Activated CD4-positive, alpha-beta T cell treated with anti-CD3 and anti-CD28 coated beads, Interleukin-2, amount 50 U/mL, for 24 hours (primary cell): ENCODE measurements around the gene UBAC2.
"Not testable (repeated sequence)": the region's sequence is repeated elsewhere in the genome, so short reads cannot be mapped to it uniquely, and the experiment has no call there.

Source experiments
- DNase-seq, 2 donors: peaks; one replicate each; pipeline ENCODE4 v3.0.0-alpha.2; 2020; ENCODE audit warnings: low read depth in 1 of 2, low spot score in 1 of 2

UBAC2 gene

GRCh38 chr13:99410646-99411475 lies 210.2 kb downstream of the UBAC2 start:
- DNase-seq = not testable (repeated sequence)

- no peak for DNase-seq
These were observed 212.2 kb downstream of the UBAC2 start for GRCh38 chr13:99412856-99413255.

DNA sequence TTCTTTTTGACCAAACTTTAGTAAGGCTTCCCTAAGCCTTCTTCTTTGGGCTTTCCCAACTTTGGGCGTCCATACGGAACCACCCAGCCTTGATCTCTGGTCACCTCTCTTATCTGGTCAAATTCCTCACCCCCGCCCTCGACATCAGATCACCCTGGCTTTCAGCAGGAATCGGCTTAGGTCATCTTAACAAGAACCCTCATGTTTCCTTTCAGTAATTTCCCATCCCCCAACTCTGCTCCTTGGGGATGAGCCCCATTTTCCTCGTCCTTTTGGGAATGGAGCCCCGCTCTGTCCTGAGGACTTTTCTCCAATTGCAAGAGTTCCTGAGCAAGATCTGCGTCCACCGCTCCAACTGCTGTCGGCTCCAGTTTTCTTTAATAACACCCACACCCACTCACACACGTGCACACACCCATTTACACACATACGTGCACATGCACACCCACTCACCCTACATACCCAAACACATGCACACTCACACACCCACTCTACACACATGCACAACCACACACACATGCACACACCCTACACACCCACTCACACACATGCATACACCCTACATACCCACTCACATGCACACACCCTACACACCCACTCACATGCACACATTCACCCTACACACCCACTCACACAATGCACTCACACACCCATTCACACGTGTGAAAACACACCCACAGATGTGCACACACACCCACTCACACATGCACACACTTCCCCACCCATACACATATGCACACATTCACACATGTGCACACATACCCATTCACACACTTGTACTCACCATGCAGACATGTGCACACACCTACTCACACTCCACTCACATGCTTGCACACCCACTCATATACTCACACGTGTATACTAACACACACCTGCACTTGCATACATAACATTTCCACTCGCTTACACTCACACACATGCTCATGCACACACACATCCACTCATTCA lies 213.7 kb downstream of the UBAC2 start:
- no peak for DNase-seq

GRCh38 chr13:99415014-99415650 lies 214.5 kb downstream of the UBAC2 start:
- no peak for DNase-seq

GRCh38 chr13:99415851-99416331 lies 215.2 kb downstream of the UBAC2 start:
- DNase-seq = peak in 1 of 2 donors; percentile 51

DNA sequence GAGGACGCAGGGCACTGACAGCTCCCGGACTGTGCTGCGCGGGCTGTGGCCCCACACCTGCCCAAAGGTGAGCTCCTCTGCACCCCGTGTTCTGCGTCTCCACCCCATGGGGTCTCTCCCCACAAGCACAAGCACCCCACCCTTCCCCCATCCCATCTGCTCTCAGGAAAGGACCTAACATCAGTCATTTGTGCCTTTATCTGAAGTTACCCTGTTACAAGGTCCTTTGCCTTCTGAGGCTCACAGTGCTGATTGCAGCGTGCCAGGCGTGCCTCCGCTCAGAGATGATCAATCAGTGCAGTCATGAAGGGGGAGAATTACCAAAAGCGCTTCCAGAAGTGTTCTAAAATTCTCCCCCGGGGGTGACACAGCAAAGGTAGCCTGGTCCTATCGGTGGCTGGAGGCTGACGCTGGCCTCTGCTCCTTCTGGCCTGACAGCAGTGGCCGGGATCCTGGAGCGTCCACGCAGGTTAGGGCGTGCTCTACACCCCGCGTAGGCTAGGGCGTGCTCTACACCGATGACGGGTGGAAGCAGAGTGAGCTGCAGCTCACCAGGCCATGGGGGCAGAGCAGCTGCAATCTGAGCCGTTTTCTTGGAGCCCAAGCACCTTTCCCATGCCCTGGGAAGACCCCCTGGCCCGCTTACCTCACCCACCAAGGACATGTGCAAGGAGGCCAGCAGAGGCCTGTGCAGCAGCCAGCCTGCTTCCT lies 215.9 kb downstream of the UBAC2 start:
- no peak for DNase-seq

DNA sequence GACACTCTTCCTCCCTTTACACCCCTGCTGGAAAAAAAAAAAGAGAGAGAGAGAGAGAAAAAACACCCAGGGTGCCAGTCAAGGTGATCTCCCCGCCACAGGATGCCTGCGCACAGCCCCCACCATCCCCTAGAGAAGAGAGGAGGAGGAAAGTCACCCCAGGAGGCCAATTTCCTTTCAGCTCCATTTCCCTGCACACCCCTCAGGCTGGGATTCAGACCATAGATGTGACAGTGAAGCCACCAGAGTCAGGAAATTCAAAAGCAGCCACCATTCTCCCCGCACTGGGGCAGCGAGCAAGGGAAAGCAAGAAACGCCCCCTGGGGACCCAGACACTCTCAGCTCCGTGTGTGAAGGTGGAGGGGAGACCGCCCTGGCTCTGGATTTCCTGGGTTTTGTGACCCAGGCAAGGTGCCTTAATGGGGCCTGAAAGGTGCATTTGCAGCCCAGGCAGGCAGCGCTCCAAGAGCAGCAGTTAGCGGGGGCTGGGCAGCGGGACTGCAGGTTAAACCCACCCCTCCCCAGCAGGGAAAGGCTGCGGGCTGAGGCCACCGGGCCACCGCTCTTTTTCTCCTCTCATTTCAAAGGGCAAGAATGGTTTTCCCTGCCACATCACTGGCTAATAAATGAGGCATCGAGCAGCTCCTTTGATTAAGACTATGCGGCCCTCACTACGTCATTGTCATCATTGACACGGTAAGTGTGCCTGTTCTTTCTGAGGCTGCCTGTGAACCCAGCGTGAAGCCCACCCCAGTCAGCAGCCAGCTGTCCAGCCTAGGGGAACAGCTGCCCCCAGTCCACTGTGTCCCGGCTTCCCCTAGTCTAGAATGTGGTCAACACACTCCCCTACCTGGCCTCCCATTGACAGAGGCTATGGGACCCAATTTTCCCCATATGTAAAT lies 216.8 kb downstream of the UBAC2 start:
- DNase-seq = no peak

DNA sequence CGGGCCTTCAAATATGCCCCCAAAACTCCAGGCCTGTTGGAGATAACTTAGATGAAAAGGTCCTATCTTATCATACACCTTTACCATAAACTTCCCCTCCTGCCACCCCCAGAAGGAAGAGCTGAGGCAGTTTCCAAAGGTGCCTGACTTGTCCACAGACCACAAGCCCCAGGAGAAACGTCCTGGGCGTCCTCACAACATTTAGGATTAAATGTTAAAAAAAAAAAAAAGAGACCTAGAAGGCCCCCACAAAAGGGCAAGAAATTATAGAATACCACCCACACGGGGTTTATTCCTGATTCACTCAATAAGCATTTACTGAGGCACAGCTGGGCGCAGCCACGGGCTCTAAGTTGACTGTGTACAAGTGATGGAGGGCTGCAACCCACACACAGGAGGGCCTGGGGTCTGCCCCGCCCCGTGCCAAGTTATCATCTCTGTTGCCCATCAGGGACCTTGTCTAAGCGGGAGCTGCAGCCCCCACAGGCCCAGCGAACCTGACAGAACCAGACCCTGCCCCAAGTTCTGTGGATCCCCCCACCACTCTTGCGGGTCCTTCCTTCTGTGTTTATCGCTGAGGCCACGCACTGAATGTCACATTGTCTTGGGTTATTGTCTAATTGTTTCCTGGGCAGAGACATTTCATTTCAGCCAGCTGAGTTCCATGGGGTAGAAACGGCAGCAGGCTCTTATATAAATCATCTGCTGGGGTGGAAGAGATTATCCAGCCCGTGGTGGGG lies 217.6 kb downstream of the UBAC2 start:
- no peak for DNase-seq

DNA sequence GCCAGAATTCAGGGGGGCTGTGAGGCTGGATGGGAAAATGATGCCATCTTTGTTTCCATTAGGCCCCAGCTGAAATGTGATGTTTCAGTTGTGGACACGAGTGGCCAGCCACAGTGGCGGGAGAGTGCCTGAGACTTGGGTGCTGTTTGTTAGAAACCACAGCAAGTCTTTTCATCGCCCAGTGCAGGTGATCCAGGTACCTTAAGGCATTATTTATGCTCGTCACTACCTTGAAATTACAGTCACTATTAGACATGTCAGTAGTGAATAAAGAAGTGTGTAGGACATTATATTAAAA lies 218.1 kb downstream of the UBAC2 start:
- DNase-seq = no peak

DNA sequence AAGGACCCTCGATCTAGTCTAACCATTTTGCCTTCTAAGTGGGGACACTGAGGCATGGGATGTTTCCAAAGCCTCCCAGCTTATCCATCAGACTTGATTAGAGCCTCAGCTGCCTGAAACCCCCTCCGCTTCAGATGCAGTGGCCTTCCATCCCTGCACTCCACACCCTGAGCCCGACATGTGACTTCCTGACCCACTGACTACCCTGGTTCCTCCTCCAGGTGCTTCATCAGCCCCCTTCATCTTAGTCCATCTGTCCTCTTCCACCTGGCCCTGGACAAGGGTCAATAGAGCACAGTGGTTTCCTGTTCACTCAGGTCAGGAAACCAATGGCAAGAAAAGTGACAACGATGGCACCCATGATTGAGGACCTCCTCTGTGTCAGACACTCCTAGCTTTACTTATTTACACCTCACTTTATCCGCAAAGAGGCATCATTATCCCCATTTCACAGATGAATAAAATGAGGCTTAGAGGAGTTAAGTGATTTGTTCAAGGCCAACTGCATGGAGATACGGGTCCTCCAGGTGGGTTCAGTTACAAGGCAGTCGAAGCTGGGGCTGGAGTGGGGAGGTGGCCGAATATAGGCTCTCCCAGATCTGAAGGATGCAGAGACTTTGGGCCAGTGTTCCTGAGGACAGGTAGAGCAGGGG lies 219.1 kb downstream of the UBAC2 start:
- DNase-seq = no peak

GRCh38 chr13:99421271-99421670 lies 220.6 kb downstream of the UBAC2 start:
- DNase-seq = no peak

DNA sequence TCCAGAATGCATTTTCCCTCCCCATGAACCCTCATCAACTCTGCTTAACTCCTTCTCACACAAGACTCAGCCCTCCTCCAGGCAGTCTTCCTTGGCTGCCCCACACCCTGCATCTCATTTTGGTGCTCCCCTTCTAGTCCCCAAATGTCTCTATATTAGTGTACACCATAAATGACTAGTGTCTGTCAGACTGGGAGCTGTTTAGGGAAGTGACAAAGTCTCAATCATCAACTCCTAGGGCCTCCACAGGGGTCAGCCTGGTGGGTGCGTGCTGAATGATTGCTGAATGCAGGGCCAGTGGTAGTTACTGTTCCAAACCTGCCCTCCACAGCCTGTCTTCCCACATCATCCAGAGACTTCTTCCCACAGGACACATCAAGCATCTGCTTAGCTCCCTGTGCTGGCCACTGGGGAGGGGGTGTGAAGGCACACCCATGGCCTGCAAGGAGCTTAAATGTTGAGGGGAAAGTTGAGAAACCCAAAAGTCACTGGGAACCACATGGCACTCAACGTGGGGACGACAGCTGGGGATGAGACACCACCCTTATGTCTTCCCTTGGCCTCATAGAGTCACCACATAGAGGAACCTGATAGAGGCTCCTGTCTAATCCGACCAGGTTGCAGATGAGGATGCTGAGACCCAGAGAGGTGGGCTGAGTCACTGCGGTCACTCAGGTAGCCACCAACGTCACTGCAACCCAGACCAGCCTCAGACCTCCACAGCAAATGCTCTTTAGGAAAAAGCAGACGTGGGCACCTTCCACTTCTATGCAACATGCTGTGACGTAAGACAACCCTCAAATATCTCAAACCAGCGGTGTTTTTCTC lies 221.3 kb downstream of the UBAC2 start:
- DNase-seq = no peak

DNA sequence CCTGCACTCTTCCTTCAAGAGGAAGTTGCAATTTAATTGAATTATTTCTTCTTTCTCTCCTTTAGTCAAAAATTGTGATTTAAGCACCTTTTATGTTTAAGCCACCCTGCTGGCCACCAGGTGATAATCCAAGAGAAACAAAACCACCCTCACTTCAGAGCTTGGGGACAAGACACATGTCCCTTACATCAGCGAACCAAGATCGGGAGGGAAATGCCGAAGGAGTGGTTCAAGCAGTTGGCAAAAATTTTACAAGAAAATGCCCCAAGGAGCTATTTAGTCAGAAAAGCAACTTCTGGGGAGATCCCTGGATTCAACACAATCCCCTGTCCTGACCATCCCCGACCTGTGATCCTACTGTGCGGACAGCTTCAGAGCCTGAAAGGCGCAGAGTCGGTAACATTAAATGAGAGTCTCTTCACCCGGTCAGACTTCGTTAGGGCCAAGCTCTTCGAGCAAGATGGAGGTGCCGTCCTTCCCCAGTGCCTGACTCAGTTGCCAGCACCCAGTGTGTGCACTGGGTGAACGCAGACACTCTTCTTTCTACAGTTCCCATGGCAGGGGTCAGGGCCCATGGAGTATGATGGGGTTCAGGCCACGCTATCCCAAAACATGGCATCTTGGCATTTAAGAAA lies 222.0 kb downstream of the UBAC2 start:
- no peak for DNase-seq

GRCh38 chr13:99425485-99426341 lies 225.1 kb downstream of the UBAC2 start:
- DNase-seq = no peak

DNA sequence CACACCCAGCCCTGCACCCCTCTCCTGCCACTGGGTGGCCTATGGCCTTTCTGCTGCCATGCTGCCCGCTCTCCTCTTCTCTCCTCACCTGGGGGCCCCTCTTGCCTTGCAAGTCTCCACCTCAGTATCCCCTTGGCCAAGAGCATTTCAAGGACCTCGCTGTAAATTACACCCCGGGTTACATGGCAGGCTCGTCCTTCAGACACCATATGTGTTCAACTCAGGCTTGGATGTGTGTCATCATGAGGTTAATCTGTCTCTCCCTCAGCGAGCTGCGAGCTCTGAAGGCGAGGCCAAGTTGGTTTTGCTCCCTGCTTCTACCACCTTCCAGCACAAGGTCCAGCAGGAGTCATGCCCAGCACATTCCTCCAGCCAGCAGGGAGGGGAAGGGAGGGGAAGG lies 225.8 kb downstream of the UBAC2 start:
- DNase-seq = no peak

DNA sequence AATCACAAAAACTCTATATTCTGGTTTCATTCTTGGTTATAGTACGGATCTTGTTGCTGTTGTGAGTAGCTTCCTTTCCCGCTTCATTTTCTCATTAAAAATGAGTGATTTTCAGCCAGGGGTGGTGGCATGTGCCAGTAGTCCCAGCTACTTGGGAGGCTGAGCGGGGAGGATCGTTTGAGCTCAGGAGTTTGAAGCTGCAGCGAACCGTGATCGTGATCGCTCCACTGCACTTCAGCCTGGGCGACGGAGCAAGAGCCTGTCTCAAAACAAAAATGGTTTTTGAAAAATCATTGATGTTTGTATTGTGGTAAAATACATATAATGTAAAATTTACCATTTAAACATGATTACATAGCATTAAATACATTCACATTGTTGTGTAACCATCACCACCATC lies 229.0 kb downstream of the UBAC2 start:
- DNase-seq = no peak
